Left ventricle myocardium inferior (tissue), 1 donor: ENCODE data around the gene ATXN7L1. TPM values are rescaled to one million over a fixed set of nuclear protein-coding genes. Genes with fewer than 3 reads are reported as not detected.
A peak's percentile ranks its signal among the peaks of the same experiment; 100 is the strongest.

Experiments
- DNase-seq: peaks from one replicate; pipeline ENCODE4 v3.0.0-alpha.2; 2020
- H3K27ac ChIP-seq: fragments of 200-600 bp; replicated peaks from 2 replicates; pipeline ENCODE4 v1.8.0; 2021
- H3K27me3 ChIP-seq: fragments of 200-600 bp; 2 replicates; pipeline ENCODE4 v1.8.0; 2021; ENCODE audit warnings: low read depth
- H3K36me3 ChIP-seq: fragments of 200-600 bp; 2 replicates; pipeline ENCODE4 v1.8.0; 2021
- H3K4me1 ChIP-seq: fragments of 200-600 bp; 2 replicates; pipeline ENCODE4 v1.8.0; 2021
- H3K4me3 ChIP-seq: fragments of 200-600 bp; 2 replicates; pipeline ENCODE4 v1.8.0; 2021; ENCODE audit warnings: mild to moderate bottlenecking, moderate library complexity
- H3K9me3 ChIP-seq: fragments of 200-600 bp; replicated peaks from 2 replicates; pipeline ENCODE4 v1.8.0; 2021
- CTCF ChIP-seq: fragments of 200-600 bp; IDR thresholded peaks from 2 replicates; pipeline ENCODE4 v1.8.0; 2021; ENCODE audit warnings: antibody characterized with exemption, mild to moderate bottlenecking, borderline replicate concordance
- intact Hi-C: fragments of 100-400 bp; cut with micrococcal nuclease; formaldehyde crosslinking; loops from one replicate; pipeline ENCODE4 v1.11.0; 2022
- total RNA-seq: library from RNA; stranded (reverse); fragmentation: NEBNext Ultra II Directional; extraction: Animal tissue kit (Norgen Biotek cat#: 25700); gene quantifications from one replicate; pipeline ENCODE4 v1.2.1, GENCODE V29; 2021
- donor health status: DM: no; HTN: yes; CAD: no; lungs with severe emphysema.

ATXN7L1 gene
- total RNA-seq, 1 donor from 2014 or later = 6.2 TPM

DNA sequence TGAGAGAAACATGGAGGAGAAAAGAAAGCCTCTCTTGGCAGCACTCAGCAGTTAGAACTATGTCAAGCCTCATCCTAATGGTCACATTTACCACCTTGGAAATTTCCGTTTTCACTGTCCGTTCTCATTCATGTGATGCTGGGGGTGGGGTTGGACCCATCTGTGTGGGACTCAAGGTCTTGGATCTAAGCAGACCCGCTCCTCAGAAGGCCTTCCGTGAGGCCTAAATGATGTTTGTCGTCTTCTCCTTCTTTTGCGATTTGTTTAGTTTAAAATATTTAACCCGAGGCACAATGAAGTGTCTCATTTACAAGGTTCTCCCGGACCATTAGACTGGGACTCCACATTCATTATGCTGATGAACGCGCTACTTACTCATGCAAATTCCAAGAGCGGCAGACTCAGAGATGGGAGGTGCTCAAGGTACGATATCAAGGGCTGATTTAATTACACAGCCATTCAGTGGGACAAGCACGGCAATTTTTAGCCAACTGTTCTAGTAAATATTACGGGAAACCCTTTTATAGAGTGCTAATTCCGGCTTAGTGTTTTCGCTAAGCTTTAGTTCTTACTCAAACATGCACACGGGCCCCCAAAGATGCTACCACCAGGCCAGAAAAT is 186.0 kb downstream of the ATXN7L1 start:
- Histone ChIP-seq H3K36me3 (no peaks in the 10 kb centered on the region), H3K27ac (peak overlapping the region; percentile 85), H3K27me3 (no peaks in the 10 kb centered on the region), H3K4me1 (peaks cover 18% of the 10 kb centered on the region), H3K9me3 (no peaks in the 10 kb centered on the region), H3K4me3 (peak overlapping the region; percentile 69)
- no peak for DNase-seq
- TF ChIP-seq CTCF = no peak
- intact Hi-C loops = no loop called here

- no peaks in the 10 kb centered on the region for H3K9me3 ChIP-seq
- no peaks in the 10 kb centered on the region for H3K27me3 ChIP-seq
- intact Hi-C loops = no loop called here
- H3K36me3 ChIP-seq = no peaks in the 10 kb centered on the region
- H3K4me3 ChIP-seq = no peak overlapping the region
- peaks cover 18% of the 10 kb centered on the region for H3K4me1 ChIP-seq
- DNase-seq = no peak
- H3K27ac ChIP-seq = no peak overlapping the region
- TF ChIP-seq CTCF = no peak
Measured at GRCh38 chr7:105689067-105689819, 187.2 kb downstream of the ATXN7L1 start.

DNA sequence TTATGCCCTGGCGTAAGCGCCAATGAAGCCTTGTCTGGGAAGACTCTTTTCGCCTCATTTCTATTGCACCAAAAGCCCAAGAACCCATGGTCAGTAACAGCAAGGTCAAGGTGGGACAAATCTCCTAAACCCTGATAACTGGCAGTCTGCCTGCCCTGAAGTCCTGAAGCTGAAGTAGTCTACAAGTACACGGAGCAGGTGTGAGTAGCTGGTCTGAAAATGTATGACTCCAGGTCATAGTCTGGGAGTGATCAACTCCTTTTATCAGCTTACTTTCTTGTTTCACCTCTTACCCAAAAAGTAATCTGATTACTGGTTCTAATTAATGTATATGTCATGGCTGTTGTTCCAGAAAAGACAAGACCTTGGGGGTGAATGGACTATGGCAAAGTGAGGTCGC is 187.8 kb downstream of the ATXN7L1 start:
- no peak for TF ChIP-seq CTCF
- H3K4me1 ChIP-seq = peaks cover 18% of the 10 kb centered on the region
- H3K27me3 ChIP-seq = no peaks in the 10 kb centered on the region
- H3K27ac ChIP-seq = no peak overlapping the region
- H3K4me3 ChIP-seq = no peak overlapping the region
- no peaks in the 10 kb centered on the region for H3K36me3 ChIP-seq
- H3K9me3 ChIP-seq = no peaks in the 10 kb centered on the region
- no peak for DNase-seq
- intact Hi-C loops = no loop called here

DNA sequence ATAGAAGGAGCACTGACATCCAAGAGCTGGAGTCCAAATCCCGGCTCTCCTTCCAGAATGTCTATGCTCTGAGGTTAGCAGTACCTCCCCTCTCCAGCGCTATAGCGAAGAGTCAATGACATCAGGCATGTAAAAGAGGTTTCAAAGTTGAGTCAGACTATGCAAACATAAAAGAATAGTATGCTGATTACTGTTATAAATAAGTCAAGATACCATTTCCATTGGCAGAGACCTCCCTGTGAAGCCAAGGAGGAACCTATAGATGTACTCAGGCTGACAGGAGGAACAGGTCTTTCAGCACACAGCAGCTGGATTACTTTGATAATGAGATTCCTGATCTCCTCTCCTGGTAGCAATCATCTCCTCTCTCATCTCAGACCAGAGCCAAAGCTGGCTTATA is 191.2 kb downstream of the ATXN7L1 start:
- Histone ChIP-seq H3K27ac (no peak overlapping the region), H3K4me3 (no peak overlapping the region), H3K27me3 (no peaks in the 10 kb centered on the region), H3K36me3 (no peaks in the 10 kb centered on the region), H3K4me1 (peaks cover 9% of the 10 kb centered on the region), H3K9me3 (no peaks in the 10 kb centered on the region)
- no peak for TF ChIP-seq CTCF
- intact Hi-C loops = no loop called here
- DNase-seq = no peak

DNA sequence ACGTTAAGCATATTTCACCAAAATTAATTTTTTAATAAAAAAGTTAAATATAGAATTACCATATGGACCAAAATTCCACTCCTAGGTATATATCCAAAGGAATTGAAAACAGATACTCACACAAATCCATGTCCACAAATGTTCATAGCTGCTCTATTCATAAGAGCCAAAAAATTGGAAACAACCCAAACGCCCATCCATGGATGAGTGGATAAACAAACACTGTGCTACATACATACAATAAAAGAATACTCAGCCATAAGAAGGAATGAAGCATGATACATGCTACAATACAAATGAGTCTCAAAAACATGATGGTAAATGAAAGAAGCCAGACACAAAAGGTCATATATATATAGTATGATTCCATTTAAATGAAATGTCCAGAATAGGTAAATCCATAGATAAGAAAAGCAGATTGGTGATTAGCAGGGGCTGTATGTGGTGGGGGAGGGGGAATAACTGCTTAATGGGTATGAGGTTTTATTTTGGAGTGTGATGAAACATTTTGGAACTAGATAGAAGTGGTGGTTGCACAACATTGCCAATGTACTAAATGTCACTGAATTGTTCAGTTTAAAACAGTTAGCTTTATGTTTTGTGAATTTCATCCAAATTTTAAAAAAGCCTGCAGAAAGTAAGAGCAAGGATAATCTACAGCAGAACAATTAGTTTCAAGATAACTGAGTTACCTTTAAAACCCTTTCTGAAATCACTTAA is 193.9 kb downstream of the ATXN7L1 start:
- H3K36me3 ChIP-seq = no peaks in the 10 kb centered on the region

More for the DNA sequence above, 193.9 kb downstream of the ATXN7L1 start:
- no peak overlapping the region for H3K27ac ChIP-seq
- no peak for DNase-seq
- no peaks in the 10 kb centered on the region for H3K9me3 ChIP-seq
- H3K4me1 ChIP-seq = peaks cover 36% of the 10 kb centered on the region
- intact Hi-C loops = no loop called here
- no peak overlapping the region for H3K4me3 ChIP-seq
- H3K27me3 ChIP-seq = no peaks in the 10 kb centered on the region
- TF ChIP-seq CTCF = no peak
